ENCODE results near the gene RGS6.

RGS6 gene

GRCh38 chr14:72527591-72527990 is 595.4 kb downstream of the RGS6 start:
- no peak for TF ChIP-seq CTCF (IDR thresholded peaks at IDR 0.05; ENCODE audit: extremely low read depth, insufficient read depth, missing control alignments)
- in situ Hi-C loops (cut with MboI; ENCODE audit: low pct_unique_long_range_greater_than_20kb, low sequenced_read_pairs, unreplicated experiment), result no loop called here
- DNase-seq (ENCODE audit: low spot score), result no peak

GRCh38 chr14:72528059-72528862 is 596.0 kb downstream of the RGS6 start:
- no peak for DNase-seq (ENCODE audit: low spot score)
- in situ Hi-C loops (cut with MboI; ENCODE audit: low pct_unique_long_range_greater_than_20kb, low sequenced_read_pairs, unreplicated experiment), result no loop called here
- TF ChIP-seq CTCF (IDR thresholded peaks at IDR 0.05; ENCODE audit: extremely low read depth, insufficient read depth, missing control alignments), result no peak

GRCh38 chr14:72528863-72529175 is 596.6 kb downstream of the RGS6 start:
- DNase-seq (ENCODE audit: low spot score), result no peak
- in situ Hi-C loops (cut with MboI; ENCODE audit: low pct_unique_long_range_greater_than_20kb, low sequenced_read_pairs, unreplicated experiment), result no loop called here
- no peak for TF ChIP-seq CTCF (IDR thresholded peaks at IDR 0.05; ENCODE audit: extremely low read depth, insufficient read depth, missing control alignments)

GRCh38 chr14:72532686-72533454 is 600.6 kb downstream of the RGS6 start:
- in situ Hi-C loops (cut with MboI; ENCODE audit: low pct_unique_long_range_greater_than_20kb, low sequenced_read_pairs, unreplicated experiment), result no loop called here
- no peak for DNase-seq (ENCODE audit: low spot score)

GRCh38 chr14:72535485-72535884 is 603.3 kb downstream of the RGS6 start:
- in situ Hi-C loops (cut with MboI; ENCODE audit: low pct_unique_long_range_greater_than_20kb, low sequenced_read_pairs, unreplicated experiment), result no loop called here
- no peak for TF ChIP-seq CTCF (IDR thresholded peaks at IDR 0.05; ENCODE audit: extremely low read depth, insufficient read depth, missing control alignments)
- peak; percentile 17 for DNase-seq (ENCODE audit: low spot score)

More at GRCh38 chr14:72532686-72533454, 600.6 kb downstream of the RGS6 start:
- TF ChIP-seq CTCF (IDR thresholded peaks at IDR 0.05; ENCODE audit: extremely low read depth, insufficient read depth, missing control alignments), result no peak

- no peak for TF ChIP-seq CTCF (IDR thresholded peaks at IDR 0.05; ENCODE audit: extremely low read depth, insufficient read depth, missing control alignments)
- in situ Hi-C loops (cut with MboI; ENCODE audit: low pct_unique_long_range_greater_than_20kb, low sequenced_read_pairs, unreplicated experiment), result no loop called here
- no peak for DNase-seq (ENCODE audit: low spot score)
Measured at GRCh38 chr14:72538387-72538786, 606.2 kb downstream of the RGS6 start.

Measured in GM13977 (cell line).